ENCODE measurements around the gene PMP22.

PMP22 gene

DNA sequence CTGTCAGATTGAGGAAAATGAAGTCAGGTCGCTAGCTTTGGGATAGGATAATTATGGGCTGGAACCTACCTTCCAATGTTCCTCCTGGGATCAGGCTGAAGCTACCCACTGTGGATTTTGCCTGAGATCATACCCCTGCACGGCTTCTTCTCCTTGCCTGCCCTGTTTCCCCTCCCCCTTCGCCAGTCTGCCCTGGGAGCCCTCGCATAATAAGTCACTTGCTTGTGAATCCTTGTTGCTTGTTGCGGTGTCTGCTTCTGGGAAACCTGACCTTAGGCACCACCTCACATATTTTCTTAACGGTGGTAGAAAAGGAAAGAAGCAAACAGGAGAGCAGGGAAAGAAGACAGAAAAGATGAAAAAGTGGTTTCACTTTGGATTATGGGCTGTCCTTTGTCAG is 13.3 kb upstream of the PMP22 start:
- no peak overlapping the region; the same call in 1 of the 2 replicates for H3K4me3 ChIP-seq (ENCODE audit: low read depth, low read length)
- TF ChIP-seq, protein P1, sequence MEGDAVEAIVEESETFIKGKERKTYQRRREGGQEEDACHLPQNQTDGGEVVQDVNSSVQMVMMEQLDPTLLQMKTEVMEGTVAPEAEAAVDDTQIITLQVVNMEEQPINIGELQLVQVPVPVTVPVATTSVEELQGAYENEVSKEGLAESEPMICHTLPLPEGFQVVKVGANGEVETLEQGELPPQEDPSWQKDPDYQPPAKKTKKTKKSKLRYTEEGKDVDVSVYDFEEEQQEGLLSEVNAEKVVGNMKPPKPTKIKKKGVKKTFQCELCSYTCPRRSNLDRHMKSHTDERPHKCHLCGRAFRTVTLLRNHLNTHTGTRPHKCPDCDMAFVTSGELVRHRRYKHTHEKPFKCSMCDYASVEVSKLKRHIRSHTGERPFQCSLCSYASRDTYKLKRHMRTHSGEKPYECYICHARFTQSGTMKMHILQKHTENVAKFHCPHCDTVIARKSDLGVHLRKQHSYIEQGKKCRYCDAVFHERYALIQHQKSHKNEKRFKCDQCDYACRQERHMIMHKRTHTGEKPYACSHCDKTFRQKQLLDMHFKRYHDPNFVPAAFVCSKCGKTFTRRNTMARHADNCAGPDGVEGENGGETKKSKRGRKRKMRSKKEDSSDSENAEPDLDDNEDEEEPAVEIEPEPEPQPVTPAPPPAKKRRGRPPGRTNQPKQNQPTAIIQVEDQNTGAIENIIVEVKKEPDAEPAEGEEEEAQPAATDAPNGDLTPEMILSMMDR (IDR thresholded peaks at IDR 0.05; ENCODE audit: low read depth, low read length), result no peak

GRCh38 chr17:15274017-15274416 is 8.9 kb upstream of the PMP22 start:
- H3K4me3 ChIP-seq (ENCODE audit: low read depth, low read length), result no peak overlapping the region
- TF ChIP-seq, protein P1 (IDR thresholded peaks at IDR 0.05; ENCODE audit: low read depth, low read length), result no peak

GRCh38 chr17:15273141-15273793 is 8.1 kb upstream of the PMP22 start:
- TF ChIP-seq, protein P1 (IDR thresholded peaks at IDR 0.05; ENCODE audit: low read depth, low read length), result no peak
- H3K4me3 ChIP-seq (ENCODE audit: low read depth, low read length), result no peak overlapping the region

- no peak overlapping the region for H3K4me3 ChIP-seq (ENCODE audit: low read depth, low read length)
- TF ChIP-seq, protein P1 (IDR thresholded peaks at IDR 0.05; ENCODE audit: low read depth, low read length), result no peak
These were observed 6.6 kb upstream of the PMP22 start for GRCh38 chr17:15271741-15272140.

DNA sequence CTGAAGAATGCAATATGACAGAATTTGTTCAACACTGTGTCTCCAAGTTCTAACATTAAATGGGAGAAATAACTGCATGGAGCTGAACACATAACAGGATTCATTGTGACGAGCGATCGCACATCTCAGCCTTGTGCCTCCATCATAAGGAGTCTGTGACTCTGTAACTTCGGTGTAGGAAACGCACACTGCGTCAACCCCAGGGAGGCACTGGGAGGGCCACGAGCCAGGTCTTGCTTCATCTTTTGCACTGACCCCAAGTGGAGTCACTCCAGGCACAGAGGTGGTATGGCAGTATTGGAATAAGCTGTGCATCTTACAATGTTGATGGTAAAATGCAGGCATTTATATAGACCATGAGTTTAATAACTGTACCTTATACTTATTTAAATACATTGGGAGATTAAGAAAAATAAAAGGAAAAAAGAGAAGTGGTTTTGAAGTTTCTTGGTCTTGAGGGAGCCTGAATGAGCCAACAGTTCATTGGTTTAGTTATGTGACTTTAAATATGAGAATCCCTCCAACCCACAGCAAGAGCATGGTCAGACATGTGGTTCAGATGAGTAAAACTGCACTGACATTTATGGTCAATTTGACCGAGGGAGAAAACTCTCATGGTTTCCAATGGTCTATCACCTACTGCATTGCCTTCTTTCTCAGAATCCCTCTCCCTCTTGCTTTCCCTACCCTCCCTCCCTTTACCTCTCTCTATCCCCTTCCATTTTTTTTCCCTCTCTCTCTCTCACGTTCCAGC is 5.7 kb upstream of the PMP22 start:
- TF ChIP-seq, protein P1 (IDR thresholded peaks at IDR 0.05; ENCODE audit: low read depth, low read length), result no peak

GRCh38 chr17:15269780-15270089 is 4.6 kb upstream of the PMP22 start:
- TF ChIP-seq, protein P1 (IDR thresholded peaks at IDR 0.05; ENCODE audit: low read depth, low read length), result no peak
- no peak overlapping the region for H3K4me3 ChIP-seq (ENCODE audit: low read depth, low read length)

More for the DNA sequence above, 5.7 kb upstream of the PMP22 start:
- H3K4me3 ChIP-seq (ENCODE audit: low read depth, low read length), result no peak overlapping the region

DNA sequence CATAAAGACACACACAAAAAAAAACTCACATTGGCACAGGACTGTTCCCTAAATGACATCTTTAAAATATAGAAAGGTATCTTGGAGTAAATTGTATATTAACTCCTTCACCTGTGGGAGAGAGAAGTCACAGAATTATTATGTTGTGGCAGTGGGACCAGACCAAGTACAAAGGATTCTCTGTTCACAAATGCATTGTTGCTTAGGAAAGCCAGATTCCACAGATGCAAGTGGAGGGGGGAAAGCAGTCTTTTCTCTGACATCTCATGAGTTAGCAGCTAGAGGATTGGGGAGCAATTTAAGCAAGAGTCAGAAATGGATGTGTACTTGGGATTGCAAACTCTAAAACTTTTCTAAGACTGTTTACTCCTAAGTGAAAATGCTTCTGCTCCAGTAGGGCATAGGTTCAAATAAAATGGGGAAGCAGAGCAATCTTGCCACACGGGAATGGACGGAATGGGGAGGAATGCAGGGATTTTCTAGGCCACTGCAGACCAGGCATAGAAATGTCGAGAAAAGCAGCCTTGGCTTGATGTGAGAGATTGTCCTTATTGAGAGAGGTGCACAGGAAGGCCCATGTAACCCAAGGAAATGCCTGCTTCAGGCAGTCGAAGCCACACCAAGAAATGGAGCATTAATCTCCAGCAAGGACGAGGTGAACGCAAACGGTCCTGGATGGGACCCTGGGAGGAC is 4.1 kb upstream of the PMP22 start:
- H3K4me3 ChIP-seq (ENCODE audit: low read depth, low read length), result no peak overlapping the region
- TF ChIP-seq, protein P1 (IDR thresholded peaks at IDR 0.05; ENCODE audit: low read depth, low read length), result no peak

All from WI38 (cell line).